ENCODE measurements around the gene NAALADL2. TPM values are rescaled to one million over a fixed set of nuclear protein-coding genes. Genes with fewer than 3 reads are reported as not detected.

NAALADL2 gene
- total and polyA plus RNA-seq, 2 donors (not counting 1 experiment from before 2014, with no cell fraction given) = not detected

GRCh38 chr3:175355801-175356335 lies 496.7 kb downstream of the NAALADL2 start:
- Histone ChIP-seq H3K9me3 (ENCODE audit: control extremely low read depth in 1 of 3, control insufficient read depth in 2 of 3, insufficient read depth in 1 of 3, low read length in 2 of 3) (no peaks in the 10 kb centered on the region), H3K4me1 (ENCODE audit: control insufficient read depth in 2 of 2, insufficient read depth in 2 of 2, low read length in 2 of 2) (no peaks in the 10 kb centered on the region), H4K20me1 (ENCODE audit: control insufficient read depth, insufficient read depth, low read length, poor library complexity, severe bottlenecking) (no peaks in the 10 kb centered on the region), H3K4me3 (ENCODE audit: control extremely low read depth in 1 of 5, extremely low read depth in 1 of 5, insufficient read depth in 1 of 5, low read depth in 2 of 5, low read length in 4 of 5) (no peak overlapping the region), H3K4me2 (replicated peaks; ENCODE audit: low read depth, low read length, poor library complexity, severe bottlenecking) (no peak overlapping the region), H3K79me2 (ENCODE audit: control insufficient read depth, insufficient read depth, low read length) (no peaks in the 10 kb centered on the region), H2AFZ (ENCODE audit: insufficient read depth, low read depth, low read length, poor library complexity, severe bottlenecking) (no peak overlapping the region), H3K36me3 (replicated peaks in 1 of 2; ENCODE audit: control extremely low read depth in 1 of 2, control insufficient read depth in 1 of 2, extremely low read depth in 1 of 2, insufficient read depth in 2 of 2, low read length in 1 of 2) (no peaks in the 10 kb centered on the region), H3K27ac (ENCODE audit: low read length in 2 of 2) (no peak overlapping the region), H3K27me3 (replicated peaks in 1 of 4; ENCODE audit: control extremely low read depth in 1 of 4, control insufficient read depth in 3 of 4, insufficient read depth in 4 of 4, low read length in 3 of 4) (no peaks in the 10 kb centered on the region), H3K9ac (ENCODE audit: low read length) (no peak overlapping the region)
- no CpG with 5 or more reads among the region's 3 CpGs for WGBS (ENCODE audit: insufficient coverage)
- Mint-ChIP-seq H3K4me1 (no peaks in the 10 kb centered on the region), H3K27ac (no peak overlapping the region), H3K4me3 (no peak overlapping the region), H3K27me3 (no peaks in the 10 kb centered on the region), H3K9me3 (ENCODE audit: insufficient read depth) (no peaks in the 10 kb centered on the region)
- no peak for DNase-seq
- ChIA-PET CTCF (no interaction called here), POLR2A (no interaction called here)
- ATAC-seq (ENCODE audit: low read depth) = no peak
- TF ChIP-seq EZH2 (IDR thresholded peaks at IDR 0.05; ENCODE audit: borderline replicate concordance, insufficient read depth, low read depth, low read length, poor library complexity, severe bottlenecking) = no peak
- no peak for TF ChIP-seq CTCF (IDR thresholded peaks at IDR 0.05)
- intact Hi-C loops (cut with micrococcal nuclease) = no loop called here

GRCh38 chr3:175356899-175357324 lies 497.8 kb downstream of the NAALADL2 start:
- Histone ChIP-seq H2AFZ (ENCODE audit: insufficient read depth, low read depth, low read length, poor library complexity, severe bottlenecking) (no peak overlapping the region), H3K27me3 (replicated peaks in 1 of 4; ENCODE audit: control extremely low read depth in 1 of 4, control insufficient read depth in 3 of 4, insufficient read depth in 4 of 4, low read length in 3 of 4) (no peaks in the 10 kb centered on the region), H3K79me2 (ENCODE audit: control insufficient read depth, insufficient read depth, low read length) (no peaks in the 10 kb centered on the region), H3K36me3 (replicated peaks in 1 of 2; ENCODE audit: control extremely low read depth in 1 of 2, control insufficient read depth in 1 of 2, extremely low read depth in 1 of 2, insufficient read depth in 2 of 2, low read length in 1 of 2) (no peaks in the 10 kb centered on the region), H3K4me3 (ENCODE audit: control extremely low read depth in 1 of 5, extremely low read depth in 1 of 5, insufficient read depth in 1 of 5, low read depth in 2 of 5, low read length in 4 of 5) (no peak overlapping the region), H4K20me1 (ENCODE audit: control insufficient read depth, insufficient read depth, low read length, poor library complexity, severe bottlenecking) (no peaks in the 10 kb centered on the region), H3K4me2 (replicated peaks; ENCODE audit: low read depth, low read length, poor library complexity, severe bottlenecking) (no peak overlapping the region), H3K9ac (ENCODE audit: low read length) (no peak overlapping the region), H3K27ac (ENCODE audit: low read length in 2 of 2) (no peak overlapping the region), H3K4me1 (ENCODE audit: control insufficient read depth in 2 of 2, insufficient read depth in 2 of 2, low read length in 2 of 2) (no peaks in the 10 kb centered on the region), H3K9me3 (ENCODE audit: control extremely low read depth in 1 of 3, control insufficient read depth in 2 of 3, insufficient read depth in 1 of 3, low read length in 2 of 3) (no peaks in the 10 kb centered on the region)
- no peaks in the 10 kb centered on the region for H3K27me3 Mint-ChIP-seq
- CTCF ChIA-PET = no interaction called here
- POLR2A ChIA-PET = no interaction called here
- intact Hi-C loops (cut with micrococcal nuclease) = no loop called here
- DNase-seq = no peak
- no peak overlapping the region for H3K27ac Mint-ChIP-seq
- H3K4me1 Mint-ChIP-seq = no peaks in the 10 kb centered on the region
- no peak overlapping the region for H3K4me3 Mint-ChIP-seq
- WGBS (ENCODE audit: insufficient coverage) = 100% methylated on average over 1 of the region's 3 CpGs
- no peaks in the 10 kb centered on the region for H3K9me3 Mint-ChIP-seq (ENCODE audit: insufficient read depth)
- TF ChIP-seq CTCF (IDR thresholded peaks at IDR 0.05) (no peak), EZH2 (IDR thresholded peaks at IDR 0.05; ENCODE audit: borderline replicate concordance, insufficient read depth, low read depth, low read length, poor library complexity, severe bottlenecking) (no peak)
- ATAC-seq (ENCODE audit: low read depth) = no peak

All from B cell (primary cell).